Kidney epithelial cell (primary cell): ENCODE data around the gene MACROD2. TPM values are rescaled to one million over a fixed set of nuclear protein-coding genes. Genes with fewer than 3 reads are reported as not detected.

Source experiments
- DNase-seq: peaks from one replicate; pipeline ENCODE4 v3.0.0-alpha.2; 2010; ENCODE audit warnings: low read depth
- H3K27me3 ChIP-seq: 2 replicates; pipeline ENCODE4 v1.6.0; 2011; ENCODE audit warnings: low read length; ENCODE audit not compliant: control insufficient read depth, insufficient read depth
- H3K36me3 ChIP-seq: 2 replicates; pipeline ENCODE4 v1.5.1; 2011; ENCODE audit warnings: low read length; ENCODE audit not compliant: control insufficient read depth, insufficient read depth
- H3K4me3 ChIP-seq: 2 replicates; pipeline ENCODE4 v1.5.1; 2011; ENCODE audit warnings: low read depth, mild to moderate bottlenecking, control low read depth, low read length
- CTCF ChIP-seq: IDR thresholded peaks from 2 replicates; pipeline ENCODE4 v1.5.1; 2011; ENCODE audit warnings: mild to moderate bottlenecking, moderate library complexity, low read length, control low read depth, inconsistent platforms; ENCODE audit not compliant: insufficient read depth, poor library complexity, severe bottlenecking
- total RNA-seq: library from RNA; depleted of rRNA; stranded (reverse); fragments of >200 nt; gene quantifications from 2 replicates; pipeline ENCODE4 v1.2.3, GENCODE V29; 2015

The MACROD2 gene
- total RNA-seq, 1 donor from 2014 or later, result 0.79 TPM

- TF ChIP-seq CTCF, result no peak
- no peaks in the 10 kb centered on the region for H3K36me3 ChIP-seq
- DNase-seq, result no peak
Observed at GRCh38 chr20:15302075-15302474, 1306.8 kb downstream of the MACROD2 start.

GRCh38 chr20:15310361-15310760, 1315.0 kb downstream of the MACROD2 start:
- DNase-seq, result no peak
- TF ChIP-seq CTCF, result no peak
- no peak overlapping the region for H3K4me3 ChIP-seq
- no peaks in the 10 kb centered on the region for H3K36me3 ChIP-seq
- H3K27me3 ChIP-seq, result no peaks in the 10 kb centered on the region

More at GRCh38 chr20:15302075-15302474, 1306.8 kb downstream of the MACROD2 start:
- Histone ChIP-seq H3K4me3 (no peak overlapping the region), H3K27me3 (no peaks in the 10 kb centered on the region)

- no peak for DNase-seq
- no peaks in the 10 kb centered on the region for H3K27me3 ChIP-seq
- no peak overlapping the region for H3K4me3 ChIP-seq
- H3K36me3 ChIP-seq, result no peaks in the 10 kb centered on the region
- TF ChIP-seq CTCF, result no peak
Observed at GRCh38 chr20:15316556-15316955, 1321.2 kb downstream of the MACROD2 start.

- Histone ChIP-seq H3K36me3 (no peaks in the 10 kb centered on the region), H3K4me3 (no peak overlapping the region), H3K27me3 (no peaks in the 10 kb centered on the region)
- TF ChIP-seq CTCF, result no peak
- no peak for DNase-seq
Observed at GRCh38 chr20:15317546-15318232, 1322.4 kb downstream of the MACROD2 start.

- Histone ChIP-seq H3K4me3 (no peak overlapping the region), H3K36me3 (no peaks in the 10 kb centered on the region), H3K27me3 (no peaks in the 10 kb centered on the region)
- no peak for TF ChIP-seq CTCF
- DNase-seq, result no peak
Observed at GRCh38 chr20:15318682-15319081, 1323.4 kb downstream of the MACROD2 start.

- Histone ChIP-seq H3K4me3 (no peak overlapping the region), H3K27me3 (no peaks in the 10 kb centered on the region), H3K36me3 (no peaks in the 10 kb centered on the region)
- no peak for DNase-seq
- no peak for TF ChIP-seq CTCF
Observed at GRCh38 chr20:15319439-15319838, 1324.1 kb downstream of the MACROD2 start.
